SJSA1 (cell line): ENCODE results near the gene VASN. TPM values are rescaled to one million over a fixed set of nuclear protein-coding genes. Genes with fewer than 3 reads are reported as not detected.
A peak's percentile ranks its signal among the peaks of the same experiment; 100 is the strongest.
"Not testable (repeated sequence)": the region's sequence is repeated elsewhere in the genome, so short reads cannot be mapped to it uniquely, and the experiment has no call there.

Experiments
- DNase-seq, 2 experiments: peaks; one replicate each; pipeline ENCODE4 v3.0.0-alpha.2; 2015 to 2020; ENCODE audit warnings: low spot score in 2 of 2, low read depth in 1 of 2
- H3K27ac ChIP-seq: fragments of 250-450 bp; sonication (Bioruptor Pico); 2 replicates; pipeline ENCODE4 v1.5.1; 2020; ENCODE audit warnings: mild to moderate bottlenecking, moderate library complexity
- H3K27me3 ChIP-seq: fragments of 250-450 bp; sonication (Bioruptor Pico); replicated peaks from 2 replicates; pipeline ENCODE4 v1.5.1; 2020; ENCODE audit warnings: mild to moderate bottlenecking, moderate library complexity
- H3K36me3 ChIP-seq: fragments of 250-450 bp; sonication (Bioruptor Pico); 2 replicates; pipeline ENCODE4 v1.5.1; 2020; ENCODE audit warnings: mild to moderate bottlenecking
- H3K4me1 ChIP-seq: fragments of 250-450 bp; sonication (Bioruptor Pico); replicated peaks from 2 replicates; pipeline ENCODE4 v1.6.1; 2021; ENCODE audit warnings: mild to moderate bottlenecking
- H3K4me3 ChIP-seq: fragments of 250-450 bp; sonication (Bioruptor Pico); 2 replicates; pipeline ENCODE4 v1.5.1; 2020; ENCODE audit warnings: mild to moderate bottlenecking
- H3K9me3 ChIP-seq: fragments of 250-450 bp; sonication (Bioruptor Pico); replicated peaks from 2 replicates; pipeline ENCODE4 v1.5.1; 2020; ENCODE audit warnings: mild to moderate bottlenecking
- total RNA-seq: library from RNA; depleted of rRNA; stranded (reverse); fragments of >200 nt; shearing (Covaris generic); gene quantifications from 2 replicates; pipeline ENCODE4 v1.2.3, GENCODE V29; 2014

VASN gene
- total RNA-seq, 1 experiment from 2014 or later, result 93.6 TPM

- not testable (repeated sequence) for H3K27ac ChIP-seq, H3K9me3 ChIP-seq, H3K4me3 ChIP-seq, DNase-seq, H3K27me3 ChIP-seq
- peaks cover 46% of the 10 kb centered on the region for H3K4me1 ChIP-seq
- H3K36me3 ChIP-seq, result peaks cover 15% of the 10 kb centered on the region; the same call in 1 of the 2 replicates
These were observed 22.2 kb downstream of the VASN start for GRCh38 chr16:4393850-4394249.

DNA sequence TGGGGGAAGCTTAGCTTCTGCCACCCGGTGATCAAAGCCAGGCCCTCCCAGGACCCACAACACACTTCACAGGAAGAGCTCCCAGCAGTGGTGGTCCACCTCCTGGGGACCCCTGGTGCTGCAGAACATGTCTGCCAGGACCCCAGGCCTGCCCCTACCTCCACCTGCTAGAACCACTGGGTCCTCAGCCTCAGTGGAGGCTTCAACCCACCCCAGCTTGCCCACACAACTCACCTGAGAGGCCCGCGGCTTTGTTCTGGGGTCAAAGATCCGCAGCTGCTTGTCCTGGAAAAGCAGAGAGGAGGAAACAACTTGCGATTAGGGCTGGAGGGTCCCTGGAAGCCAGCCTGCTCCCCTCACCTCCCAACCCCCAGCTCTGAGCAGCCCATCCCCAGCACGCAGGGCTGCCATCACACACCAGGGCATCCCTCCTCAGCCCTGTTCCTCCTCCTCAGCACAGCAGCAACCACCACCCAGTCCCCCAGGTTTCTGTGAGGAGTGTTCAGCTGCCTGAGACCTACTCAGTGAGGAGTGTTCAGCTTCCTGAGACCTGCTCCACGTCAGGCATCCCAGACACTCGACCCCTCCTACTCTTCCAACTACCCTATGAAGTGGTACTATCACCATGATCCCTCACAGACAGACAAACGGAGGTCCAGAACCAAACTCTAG, 23.5 kb downstream of the VASN start:
- no peaks in the 10 kb centered on the region for H3K27me3 ChIP-seq
- H3K36me3 ChIP-seq, result peaks cover 8% of the 10 kb centered on the region
- H3K27ac ChIP-seq, result no peak overlapping the region

GRCh38 chr16:4399001-4399730, 27.5 kb downstream of the VASN start:
- Histone ChIP-seq H3K9me3 (no peaks in the 10 kb centered on the region), H3K36me3 (peaks cover 18% of the 10 kb centered on the region), H3K27me3 (no peaks in the 10 kb centered on the region), H3K4me1 (peaks cover 6% of the 10 kb centered on the region), H3K4me3 (no peak overlapping the region), H3K27ac (no peak overlapping the region)
- DNase-seq, result no peak

More for the DNA sequence above, 23.5 kb downstream of the VASN start:
- no peak overlapping the region for H3K4me3 ChIP-seq
- H3K9me3 ChIP-seq, result no peaks in the 10 kb centered on the region
- no peak for DNase-seq
- peaks cover 33% of the 10 kb centered on the region for H3K4me1 ChIP-seq

DNA sequence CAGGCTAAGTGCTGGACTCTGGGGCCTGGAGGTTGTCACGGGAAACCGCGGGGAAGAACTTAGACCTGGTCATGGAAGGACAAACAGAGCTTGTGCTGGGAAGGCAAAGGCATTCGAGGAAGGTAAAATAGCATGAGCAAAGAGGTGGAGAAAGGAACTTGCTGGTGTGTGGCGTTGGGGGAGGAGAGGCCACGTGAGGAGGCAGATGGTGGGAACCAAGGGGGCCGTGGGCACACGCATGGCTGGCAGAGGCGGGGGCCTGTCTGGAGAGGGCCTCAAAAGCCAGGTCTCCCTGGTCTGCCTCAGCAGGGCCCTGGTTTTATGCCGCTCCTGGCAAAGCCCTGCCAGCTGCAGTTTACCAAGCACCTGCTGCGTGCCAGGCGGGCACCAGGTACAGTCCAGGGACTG, 29.4 kb downstream of the VASN start:
- Histone ChIP-seq H3K4me3 (no peak overlapping the region), H3K36me3 (peaks cover 24% of the 10 kb centered on the region), H3K27ac (no peak overlapping the region), H3K9me3 (no peaks in the 10 kb centered on the region), H3K27me3 (no peaks in the 10 kb centered on the region), H3K4me1 (peaks cover 6% of the 10 kb centered on the region)
- DNase-seq, result no peak

- Histone ChIP-seq H3K36me3 (peaks cover 28% of the 10 kb centered on the region), H3K27ac (no peak overlapping the region), H3K27me3 (no peaks in the 10 kb centered on the region), H3K9me3 (no peaks in the 10 kb centered on the region), H3K4me3 (no peak overlapping the region), H3K4me1 (peaks cover 6% of the 10 kb centered on the region)
- no peak for DNase-seq
These were observed 29.9 kb downstream of the VASN start for GRCh38 chr16:4401510-4401909.

DNA sequence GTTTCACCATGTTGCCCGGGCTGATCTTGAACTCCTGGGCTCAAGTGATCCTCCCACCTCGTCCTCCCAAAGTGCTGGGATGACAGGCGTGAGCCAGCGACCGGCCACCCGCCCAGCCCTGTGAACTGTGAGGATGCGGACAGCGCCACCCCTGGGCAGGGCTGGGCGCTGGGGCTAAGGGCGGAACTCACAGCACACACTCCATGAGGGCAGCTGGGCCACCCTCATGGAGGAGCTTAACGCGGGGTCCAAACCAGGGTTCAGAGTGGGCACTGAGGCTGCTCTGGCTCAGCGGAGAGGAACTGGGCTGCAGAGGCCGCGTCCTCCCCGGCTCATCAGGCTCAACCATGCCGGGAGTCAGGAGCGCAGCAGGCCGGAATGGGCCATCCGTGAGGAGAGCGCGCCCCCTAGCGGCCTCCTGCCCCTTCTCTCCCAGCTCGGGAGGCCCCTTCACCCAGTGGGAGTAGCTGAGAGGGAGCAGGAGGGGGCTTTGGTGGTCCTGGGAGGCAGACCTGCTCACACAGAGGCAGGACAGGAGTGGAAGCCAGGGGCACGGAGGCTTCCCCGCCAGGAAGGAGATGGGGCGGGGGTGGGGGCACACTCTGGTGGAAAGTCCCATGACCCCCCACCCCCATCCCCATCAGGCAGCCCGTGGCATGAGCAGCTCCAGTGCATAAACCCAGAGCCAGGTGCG, 30.9 kb downstream of the VASN start:
- H3K4me3 ChIP-seq, result no peak overlapping the region
- DNase-seq, result peak; percentile 84 to 88

DNA sequence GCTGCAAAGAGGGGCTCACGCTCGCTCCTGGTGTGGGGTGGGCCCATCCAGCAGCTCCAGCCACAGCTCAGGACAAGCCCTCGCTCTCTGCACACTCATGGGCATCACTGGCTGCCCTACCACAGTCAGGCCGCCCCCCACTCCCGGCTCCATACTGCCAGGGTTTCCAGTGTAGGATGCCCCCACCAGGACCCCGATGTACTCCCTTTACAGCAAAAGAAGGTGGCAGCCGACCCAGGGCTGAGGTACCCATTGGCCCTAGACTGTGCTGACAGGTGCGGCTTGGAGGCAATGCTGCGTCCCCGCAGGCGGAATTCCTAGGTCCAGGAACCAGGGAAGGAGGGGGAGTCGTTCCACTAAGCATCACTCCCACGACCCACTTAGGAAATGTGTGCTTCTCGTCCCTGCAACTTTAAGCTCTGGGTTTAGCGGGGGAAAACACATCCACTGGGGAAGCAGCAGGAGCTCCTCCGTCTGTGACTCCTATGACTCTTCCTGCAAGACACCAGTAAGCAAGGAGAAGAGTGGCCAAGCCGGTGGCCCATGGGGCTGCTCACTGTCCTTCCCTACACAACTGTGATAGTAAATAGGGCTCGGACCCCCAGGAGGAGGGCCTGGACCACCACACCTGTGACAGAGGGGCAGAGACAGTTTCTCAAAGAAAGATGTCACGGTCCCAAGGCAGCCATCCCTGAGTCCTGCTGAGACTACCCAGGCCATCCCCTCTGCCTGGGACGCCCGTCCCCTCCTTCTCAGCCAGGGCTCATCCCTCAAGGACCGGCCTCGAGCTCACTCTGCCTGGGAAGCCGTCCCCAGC, 31.7 kb downstream of the VASN start:
- Histone ChIP-seq H3K9me3 (no peaks in the 10 kb centered on the region), H3K4me3 (no peak overlapping the region), H3K36me3 (peaks cover 44% of the 10 kb centered on the region), H3K27ac (no peak overlapping the region), H3K27me3 (no peaks in the 10 kb centered on the region), H3K4me1 (peaks cover 6% of the 10 kb centered on the region)
- DNase-seq, result peak in 1 of 2 experiments; percentile 46

More for the DNA sequence above, 30.9 kb downstream of the VASN start:
- no peak overlapping the region for H3K27ac ChIP-seq
- no peaks in the 10 kb centered on the region for H3K9me3 ChIP-seq
- no peaks in the 10 kb centered on the region for H3K27me3 ChIP-seq
- peaks cover 6% of the 10 kb centered on the region for H3K4me1 ChIP-seq
- H3K36me3 ChIP-seq, result peaks cover 36% of the 10 kb centered on the region

DNA sequence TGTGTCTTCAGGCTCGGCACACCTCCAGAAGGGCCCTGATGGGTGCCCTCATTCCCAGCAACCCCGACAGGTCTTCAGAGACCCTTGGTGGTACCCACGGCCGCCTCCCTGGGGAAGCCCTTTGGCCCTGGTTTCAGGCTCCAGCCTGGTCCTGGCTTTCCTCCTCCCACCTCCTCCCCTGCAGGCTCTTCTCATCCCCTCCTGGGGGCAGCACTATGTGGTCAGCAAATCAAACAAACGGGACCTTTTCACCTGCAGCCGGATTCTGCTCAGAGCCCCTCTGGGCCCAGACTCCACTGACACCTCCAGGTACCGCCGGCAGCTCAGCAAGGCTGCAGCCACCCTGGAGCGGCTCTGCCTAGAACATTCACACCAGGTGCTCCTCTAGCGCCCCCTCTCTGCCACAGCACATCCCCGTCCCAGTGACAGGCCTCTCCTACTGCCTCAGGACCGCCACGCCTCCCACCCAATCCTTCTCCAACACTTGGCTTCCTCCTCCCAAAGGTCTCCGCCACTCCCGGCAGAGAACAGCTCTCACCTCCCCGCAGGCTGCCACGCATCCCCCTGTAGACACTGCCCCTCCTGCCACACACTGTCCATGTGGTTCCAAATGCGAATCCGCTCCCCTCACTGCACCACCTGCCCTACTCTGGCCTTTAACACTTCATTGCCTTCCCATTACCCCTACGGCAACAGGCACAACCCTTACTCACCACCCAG, 32.8 kb downstream of the VASN start:
- Histone ChIP-seq H3K4me3 (no peak overlapping the region), H3K27ac (no peak overlapping the region), H3K4me1 (peaks cover 6% of the 10 kb centered on the region), H3K36me3 (peaks cover 49% of the 10 kb centered on the region), H3K27me3 (no peaks in the 10 kb centered on the region), H3K9me3 (no peaks in the 10 kb centered on the region)
- peak in 1 of 2 experiments; percentile 44 for DNase-seq

GRCh38 chr16:4404967-4405696, 33.5 kb downstream of the VASN start:
- Histone ChIP-seq H3K4me3 (no peak overlapping the region), H3K4me1 (peaks cover 7% of the 10 kb centered on the region), H3K9me3 (no peaks in the 10 kb centered on the region), H3K27me3 (no peaks in the 10 kb centered on the region), H3K36me3 (peaks cover 49% of the 10 kb centered on the region), H3K27ac (no peak overlapping the region)
- DNase-seq, result no peak

DNA sequence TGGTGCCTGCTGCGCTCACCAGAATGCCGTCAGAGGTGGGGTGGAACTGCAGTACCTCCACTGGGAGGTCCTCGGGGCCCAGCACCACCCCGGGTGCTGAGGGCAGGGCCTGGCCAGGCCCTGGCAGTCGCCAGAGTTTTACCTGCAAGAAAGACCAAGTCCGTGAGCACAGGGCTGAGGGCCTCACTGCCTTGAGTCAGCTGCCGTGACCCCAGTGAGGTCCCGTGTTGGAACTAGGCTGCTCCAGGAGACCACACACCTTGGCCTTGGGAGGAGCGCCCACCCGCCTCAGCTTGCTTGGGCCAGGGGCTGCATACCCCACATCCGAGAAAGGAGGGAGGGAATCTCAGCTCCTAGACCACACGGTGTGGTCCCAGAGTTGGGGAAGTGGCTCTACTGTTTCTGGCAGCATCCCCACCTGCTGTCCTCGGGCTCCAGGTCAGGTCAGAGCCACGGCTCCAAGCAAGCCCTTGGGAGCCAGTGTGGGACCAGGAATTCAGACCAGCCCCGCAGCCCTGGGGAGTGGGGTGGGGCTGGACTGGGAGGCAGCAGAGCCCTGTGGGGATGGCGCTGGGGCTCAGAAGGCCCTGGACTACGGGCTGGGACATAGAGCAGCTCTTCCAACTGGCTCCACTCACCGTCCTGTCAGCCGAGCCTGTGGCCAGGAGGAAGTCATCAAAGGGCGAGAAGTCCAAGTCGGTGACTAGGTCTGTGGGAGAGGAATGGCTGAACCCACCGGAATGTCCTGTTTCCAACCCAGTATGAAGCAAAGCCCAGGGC, 36.1 kb downstream of the VASN start:
- Histone ChIP-seq H3K36me3 (peaks cover 54% of the 10 kb centered on the region), H3K27me3 (no peaks in the 10 kb centered on the region), H3K27ac (no peak overlapping the region), H3K4me1 (peaks cover 13% of the 10 kb centered on the region), H3K9me3 (no peaks in the 10 kb centered on the region), H3K4me3 (no peak overlapping the region)
- DNase-seq, result no peak

- no peak for DNase-seq
- no peaks in the 10 kb centered on the region for H3K27me3 ChIP-seq
- peaks cover 13% of the 10 kb centered on the region for H3K4me1 ChIP-seq
- no peak overlapping the region for H3K4me3 ChIP-seq
- H3K9me3 ChIP-seq, result no peaks in the 10 kb centered on the region
- peaks cover 49% of the 10 kb centered on the region for H3K36me3 ChIP-seq
- no peak overlapping the region for H3K27ac ChIP-seq
These were observed 36.7 kb downstream of the VASN start for GRCh38 chr16:4408323-4408690.
